ENCODE results near the gene NEURL4.

NEURL4 gene

GRCh38 chr17:7324438-7324779 is 4.7 kb downstream of the NEURL4 start:
- Histone ChIP-seq H3K27ac (no peak overlapping the region), H3K36me3 (ENCODE audit: insufficient read depth) (no peaks in the 10 kb centered on the region), H4K20me1 (ENCODE audit: insufficient read depth) (no peaks in the 10 kb centered on the region), H3K4me1 (ENCODE audit: low read depth, poor library complexity, severe bottlenecking) (no peaks in the 10 kb centered on the region), H3K27me3 (ENCODE audit: insufficient read depth, low read depth) (no peaks in the 10 kb centered on the region), H3K79me2 (ENCODE audit: insufficient read depth, low read depth) (no peaks in the 10 kb centered on the region), H3K4me3 (IDR thresholded peaks at IDR 0.05; ENCODE audit: insufficient read depth, low read depth, low read length) (no peak overlapping the region), H3K9ac (no peak overlapping the region), H2AFZ (ENCODE audit: low read depth) (no peak overlapping the region), H3K4me2 (no peak overlapping the region)
- no peak for TF ChIP-seq CTCF (conservative IDR thresholded peaks at IDR 0.05; ENCODE audit: low read depth, low read length)

GRCh38 chr17:7323731-7324437 is 5.3 kb downstream of the NEURL4 start:
- Histone ChIP-seq H3K9ac (no peak overlapping the region), H3K4me3 (IDR thresholded peaks at IDR 0.05; ENCODE audit: insufficient read depth, low read depth, low read length) (no peak overlapping the region), H3K27ac (no peak overlapping the region), H3K36me3 (ENCODE audit: insufficient read depth) (no peaks in the 10 kb centered on the region), H3K4me1 (ENCODE audit: low read depth, poor library complexity, severe bottlenecking) (no peaks in the 10 kb centered on the region), H2AFZ (ENCODE audit: low read depth) (no peak overlapping the region), H3K27me3 (ENCODE audit: insufficient read depth, low read depth) (no peaks in the 10 kb centered on the region), H3K4me2 (no peak overlapping the region), H4K20me1 (ENCODE audit: insufficient read depth) (no peaks in the 10 kb centered on the region), H3K79me2 (ENCODE audit: insufficient read depth, low read depth) (no peaks in the 10 kb centered on the region)
- no peak for TF ChIP-seq CTCF (conservative IDR thresholded peaks at IDR 0.05; ENCODE audit: low read depth, low read length)

GRCh38 chr17:7322520-7323194 is 6.5 kb downstream of the NEURL4 start:
- H3K4me1 ChIP-seq (ENCODE audit: low read depth, poor library complexity, severe bottlenecking), result no peaks in the 10 kb centered on the region
- H2AFZ ChIP-seq (ENCODE audit: low read depth), result no peak overlapping the region
- no peak overlapping the region for H3K9ac ChIP-seq
- no peak for TF ChIP-seq CTCF (conservative IDR thresholded peaks at IDR 0.05; ENCODE audit: low read depth, low read length)
- H3K4me3 ChIP-seq (IDR thresholded peaks at IDR 0.05; ENCODE audit: insufficient read depth, low read depth, low read length), result no peak overlapping the region
- no peak overlapping the region for H3K4me2 ChIP-seq
- H3K27me3 ChIP-seq (ENCODE audit: insufficient read depth, low read depth), result no peaks in the 10 kb centered on the region
- H3K79me2 ChIP-seq (ENCODE audit: insufficient read depth, low read depth), result no peaks in the 10 kb centered on the region
- no peaks in the 10 kb centered on the region for H3K36me3 ChIP-seq (ENCODE audit: insufficient read depth)
- H4K20me1 ChIP-seq (ENCODE audit: insufficient read depth), result no peaks in the 10 kb centered on the region
- H3K27ac ChIP-seq, result no peak overlapping the region

GRCh38 chr17:7321466-7321865 is 7.7 kb downstream of the NEURL4 start:
- H3K27ac ChIP-seq, result no peak overlapping the region
- H3K36me3 ChIP-seq (ENCODE audit: insufficient read depth), result no peaks in the 10 kb centered on the region
- H2AFZ ChIP-seq (ENCODE audit: low read depth), result no peak overlapping the region
- no peak for TF ChIP-seq CTCF (conservative IDR thresholded peaks at IDR 0.05; ENCODE audit: low read depth, low read length)
- H3K9ac ChIP-seq, result no peak overlapping the region
- H3K4me1 ChIP-seq (ENCODE audit: low read depth, poor library complexity, severe bottlenecking), result no peaks in the 10 kb centered on the region
- no peaks in the 10 kb centered on the region for H3K79me2 ChIP-seq (ENCODE audit: insufficient read depth, low read depth)
- H3K4me3 ChIP-seq (IDR thresholded peaks at IDR 0.05; ENCODE audit: insufficient read depth, low read depth, low read length), result no peak overlapping the region
- H3K4me2 ChIP-seq, result no peak overlapping the region
- no peaks in the 10 kb centered on the region for H4K20me1 ChIP-seq (ENCODE audit: insufficient read depth)
- no peaks in the 10 kb centered on the region for H3K27me3 ChIP-seq (ENCODE audit: insufficient read depth, low read depth)
